Esophagus muscularis mucosa (tissue), 4 donors: ENCODE data around the gene NR5A2. TPM values are rescaled to one million over a fixed set of nuclear protein-coding genes. Genes with fewer than 3 reads are reported as not detected.

ENCODE experiments used
- DNase-seq: peaks from one replicate; pipeline ENCODE4 v3.0.0-alpha.2; 2017; ENCODE audit errors: extremely low spot score
- H3K27ac ChIP-seq, 4 donors: fragments of 200-600 bp; sonication (generic); replicated peaks in 1 of 4; 1 replicate in 3 of 4; 2 replicates in 1 of 4; pipeline ENCODE4 v1.5.1; 2016 to 2019; ENCODE audit warnings: mild to moderate bottlenecking in 1 of 4
- H3K27me3 ChIP-seq, 4 donors: fragments of 200-600 bp; sonication (generic); one replicate each; pipeline versions ENCODE4 v1.5.1 to v1.6.0; 2016 to 2019
- H3K36me3 ChIP-seq, 4 donors: fragments of 200-600 bp; sonication (generic); one replicate each; pipeline ENCODE4 v1.5.1; 2016 to 2019
- H3K4me1 ChIP-seq, 4 donors: fragments of 200-600 bp; sonication (generic); one replicate each; pipeline ENCODE4 v1.5.1; 2016 to 2019
- H3K4me3 ChIP-seq, 4 donors: fragments of 200-600 bp; sonication (generic); 1 replicate in 2 of 4; 2 replicates in 2 of 4; pipeline ENCODE4 v1.5.1; 2016 to 2019; ENCODE audit warnings: mild to moderate bottlenecking in 4 of 4, moderate library complexity in 1 of 4
- H3K9me3 ChIP-seq, 4 donors: fragments of 200-600 bp; sonication (generic); 1 replicate in 3 of 4; 2 replicates in 1 of 4; pipeline ENCODE4 v1.5.1; 2016 to 2019
- EP300 ChIP-seq: sonication (generic); formaldehyde crosslinking; IDR thresholded peaks from one replicate; pipeline ENCODE4 v1.6.1; 2017; ENCODE audit warnings: antibody characterized with exemption
- POLR2A ChIP-seq: fragments of 450-650 bp; IDR thresholded peaks from one replicate; pipeline ENCODE4 v1.6.1; 2017; ENCODE audit warnings: antibody characterized with exemption, moderate library complexity, mild to moderate bottlenecking, low read depth
- POLR2AphosphoS5 ChIP-seq, 2 donors: sonication (generic); formaldehyde crosslinking; IDR thresholded peaks; one replicate each; pipeline ENCODE4 v1.6.1; 2017; ENCODE audit warnings: antibody characterized with exemption in 2 of 2
- WGBS: methylation state at CpG from one replicate; pipeline ENCODE4 v1.1.5; 2018; 5-methylcytosine and 5-hydroxymethylcytosine counted together
- intact Hi-C: fragments of 100-400 bp; cut with DNase I; formaldehyde crosslinking; loops from one replicate; pipeline ENCODE4 v1.15.1; 2023
- total RNA-seq, 4 donors: library from RNA; depleted of rRNA; stranded (reverse); fragments of >200 nt; gene quantifications; one replicate each; pipeline versions ENCODE4 v1.1.0 to v1.2.1, GENCODE V29; 2016
- TF ChIP-seq, protein P1 (sequence below), 3 experiments: fragments of 200-600 bp in 2 of 3; fragments of 450-650 bp in 1 of 3; sonication (generic) in 2 of 3; IDR thresholded peaks; one replicate each; pipeline ENCODE4 v1.5.1; 2017 to 2019; ENCODE audit warnings: antibody characterized with exemption in 3 of 3, mild to moderate bottlenecking in 2 of 3, moderate library complexity in 1 of 3

Gene NR5A2
- total RNA-seq, 4 donors from 2014 or later: 0.83 to 4.0 (median 2.9) TPM

DNA sequence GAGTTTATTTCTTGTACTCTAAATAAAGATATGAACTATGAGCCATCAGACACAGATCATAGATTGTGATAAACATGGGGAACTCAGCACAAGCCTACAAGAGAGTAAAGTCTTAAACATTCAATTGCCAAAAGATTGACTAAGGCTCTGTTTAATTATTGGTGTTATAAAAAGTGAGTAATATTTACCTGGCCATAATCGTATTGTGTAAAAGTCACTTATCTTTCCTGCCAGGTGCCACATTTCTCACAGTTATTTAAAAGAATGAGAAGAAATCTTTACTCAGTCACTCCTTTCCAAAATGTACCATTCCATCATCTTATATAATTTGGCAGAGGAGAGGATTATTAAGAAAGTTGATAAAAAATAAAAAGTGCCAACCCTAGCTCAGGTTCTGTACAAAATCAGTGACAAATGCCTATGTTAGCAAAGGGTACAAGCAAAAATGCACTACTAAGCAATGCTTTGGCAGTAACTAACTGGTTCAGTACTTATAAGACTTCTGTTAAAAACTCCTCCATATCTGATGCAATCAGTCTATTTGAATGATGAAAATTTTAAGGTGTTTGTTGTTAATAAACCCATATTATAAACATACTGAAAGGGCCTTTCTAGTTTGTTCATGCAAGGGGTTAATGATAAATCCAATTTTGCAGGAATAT, 5.8 kb upstream of the NR5A2 start:
- H3K9me3 ChIP-seq: no peaks in the 10 kb centered on the region
- intact Hi-C loops: no loop called here
- WGBS: 88% methylated on average over 1 of the region's 1 CpG

DNA sequence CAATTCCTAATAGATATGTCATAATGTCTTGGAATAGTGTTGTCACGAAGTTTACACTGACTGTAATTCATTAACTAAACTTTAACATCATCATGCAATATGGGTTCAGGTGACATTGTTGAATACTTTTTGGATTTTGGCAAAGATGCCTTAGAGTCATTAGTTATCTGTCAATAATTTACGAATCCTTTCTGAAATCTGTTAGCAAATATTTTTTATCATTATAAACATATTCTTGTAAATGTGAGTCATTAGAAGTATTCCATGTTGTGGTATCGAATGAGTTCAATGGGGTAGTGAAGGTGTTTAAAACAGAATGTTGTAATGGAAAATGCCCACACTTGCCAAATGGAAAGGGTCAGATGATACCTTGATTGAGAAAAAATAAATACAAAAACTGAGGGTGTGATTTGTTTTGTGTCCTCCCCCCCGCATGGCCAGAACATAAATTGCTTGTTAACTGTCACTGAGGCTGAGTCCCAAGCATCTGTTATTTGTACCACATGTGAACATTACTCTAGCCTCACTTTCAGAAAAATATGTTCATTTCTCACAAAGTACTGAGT, 5.2 kb upstream of the NR5A2 start:
- Histone ChIP-seq H3K27ac (no peak overlapping the region), H3K36me3 (no peaks in the 10 kb centered on the region), H3K4me1 (no peaks in the 10 kb centered on the region), H3K4me3 (no peak overlapping the region), H3K9me3 (no peaks in the 10 kb centered on the region), H3K27me3 (peaks cover 0 to 46% (median 0%) of the 10 kb centered on the region in 4 donors)
- TF ChIP-seq, protein P1, sequence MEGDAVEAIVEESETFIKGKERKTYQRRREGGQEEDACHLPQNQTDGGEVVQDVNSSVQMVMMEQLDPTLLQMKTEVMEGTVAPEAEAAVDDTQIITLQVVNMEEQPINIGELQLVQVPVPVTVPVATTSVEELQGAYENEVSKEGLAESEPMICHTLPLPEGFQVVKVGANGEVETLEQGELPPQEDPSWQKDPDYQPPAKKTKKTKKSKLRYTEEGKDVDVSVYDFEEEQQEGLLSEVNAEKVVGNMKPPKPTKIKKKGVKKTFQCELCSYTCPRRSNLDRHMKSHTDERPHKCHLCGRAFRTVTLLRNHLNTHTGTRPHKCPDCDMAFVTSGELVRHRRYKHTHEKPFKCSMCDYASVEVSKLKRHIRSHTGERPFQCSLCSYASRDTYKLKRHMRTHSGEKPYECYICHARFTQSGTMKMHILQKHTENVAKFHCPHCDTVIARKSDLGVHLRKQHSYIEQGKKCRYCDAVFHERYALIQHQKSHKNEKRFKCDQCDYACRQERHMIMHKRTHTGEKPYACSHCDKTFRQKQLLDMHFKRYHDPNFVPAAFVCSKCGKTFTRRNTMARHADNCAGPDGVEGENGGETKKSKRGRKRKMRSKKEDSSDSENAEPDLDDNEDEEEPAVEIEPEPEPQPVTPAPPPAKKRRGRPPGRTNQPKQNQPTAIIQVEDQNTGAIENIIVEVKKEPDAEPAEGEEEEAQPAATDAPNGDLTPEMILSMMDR (IDR thresholded peaks at IDR 0.05): no peak
- no peak for TF ChIP-seq POLR2A
- TF ChIP-seq POLR2AphosphoS5 (IDR thresholded peaks at IDR 0.05): no peak
- no peak for TF ChIP-seq EP300
- intact Hi-C loops: no loop called here
- peak; percentile 14 for DNase-seq
- 71% methylated on average over 4 of the region's 4 CpGs for whole genome bisulfite sequencing

More for the DNA sequence above, 5.8 kb upstream of the NR5A2 start:
- TF ChIP-seq, protein P1 (IDR thresholded peaks at IDR 0.05): no peak
- no peak for TF ChIP-seq EP300
- TF ChIP-seq POLR2AphosphoS5 (IDR thresholded peaks at IDR 0.05): no peak
- no peak for TF ChIP-seq POLR2A
- Histone ChIP-seq H3K27ac (no peak overlapping the region), H3K36me3 (no peaks in the 10 kb centered on the region), H3K4me3 (no peak overlapping the region), H3K4me1 (no peaks in the 10 kb centered on the region), H3K27me3 (peaks cover 0 to 40% (median 0%) of the 10 kb centered on the region in 4 donors)
- DNase-seq: no peak

DNA sequence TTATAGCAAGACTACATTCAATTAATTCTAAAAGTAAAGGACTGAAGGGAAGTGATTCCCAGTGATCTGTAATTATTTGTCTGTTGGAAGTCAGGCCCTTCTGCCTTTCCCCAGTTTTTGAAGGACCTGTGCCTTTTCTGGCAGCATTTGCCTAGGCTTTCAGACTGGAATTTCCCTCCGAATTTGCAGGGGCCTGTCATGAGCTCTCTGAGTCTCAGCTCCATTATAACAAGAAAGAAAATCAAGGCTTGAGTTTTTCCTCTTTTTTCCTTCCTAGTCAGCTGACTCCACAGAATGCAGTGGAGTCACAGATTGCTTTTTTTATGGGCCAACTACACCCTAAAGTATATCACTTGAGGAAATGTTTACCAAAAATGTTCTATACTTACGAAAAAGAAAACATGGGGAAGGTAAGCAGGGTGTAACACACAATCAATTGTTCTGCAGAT, 1.1 kb downstream of the NR5A2 start:
- peaks cover 0 to 88% (median 20%) of the 10 kb centered on the region in 4 donors for H3K27me3 ChIP-seq
- H3K27ac ChIP-seq: no peak overlapping the region
- 18% methylated on average over 2 of the region's 2 CpGs for WGBS

DNA sequence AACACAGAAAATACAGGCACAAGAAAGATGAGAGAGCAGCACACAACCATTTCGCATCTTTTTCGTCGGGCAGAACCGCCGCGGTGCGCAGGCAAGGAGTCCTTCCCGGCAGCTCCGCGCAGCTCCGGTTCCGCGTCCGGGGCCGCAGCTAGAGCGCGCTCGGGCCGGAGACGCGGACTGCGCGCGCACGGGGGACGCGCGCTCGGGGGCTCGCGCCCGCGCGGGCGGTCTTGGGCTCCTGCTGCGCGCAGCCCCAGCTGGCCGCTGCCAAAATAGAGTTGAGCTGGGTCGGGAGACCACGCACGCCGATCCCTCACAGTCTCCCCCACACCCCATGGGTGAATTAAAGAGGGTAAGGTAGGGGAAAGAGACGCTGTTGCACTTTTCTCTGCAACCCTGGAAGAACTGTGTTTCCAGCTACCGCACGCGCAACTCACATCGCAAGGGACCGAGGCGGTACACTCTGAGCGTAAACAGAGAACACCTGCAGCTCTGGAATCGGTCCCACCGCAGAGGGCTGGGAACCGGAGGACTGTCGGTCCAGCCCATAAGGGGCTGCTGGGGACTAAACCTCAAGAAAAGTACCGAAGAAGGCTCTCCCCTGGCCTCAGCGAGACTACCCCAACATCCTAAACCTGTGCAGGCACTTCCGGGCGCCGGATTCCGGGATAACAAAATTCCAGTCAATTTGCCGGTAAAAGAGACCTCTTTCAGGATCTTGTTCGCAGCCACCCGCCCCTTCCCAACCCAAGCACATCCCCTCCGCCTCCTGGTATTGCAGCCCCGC, 1.7 kb downstream of the NR5A2 start:
- Histone ChIP-seq H3K27ac (no peak overlapping the region), H3K27me3 (peaks cover 0 to 90% (median 22%) of the 10 kb centered on the region in 4 donors), H3K36me3 (no peaks in the 10 kb centered on the region), H3K4me1 (peaks cover 3 to 15% (median 14%) of the 10 kb centered on the region in 4 donors), H3K9me3 (no peaks in the 10 kb centered on the region), H3K4me3 (peak overlapping the region; percentile 44 to 55 (median 48))
- TF ChIP-seq EP300: no peak
- TF ChIP-seq POLR2A: no peak
- TF ChIP-seq POLR2AphosphoS5 (IDR thresholded peaks at IDR 0.05): peak in 1 of 2 donors; percentile 32
- no peak for DNase-seq
- WGBS: 6% methylated on average over 28 of the region's 65 CpGs
- intact Hi-C loops: no loop called here

More for the DNA sequence above, 1.1 kb downstream of the NR5A2 start:
- TF ChIP-seq EP300 (no peak), POLR2AphosphoS5 (IDR thresholded peaks at IDR 0.05) (no peak), POLR2A (no peak)
- TF ChIP-seq, protein P1 (IDR thresholded peaks at IDR 0.05): no peak
- H3K36me3 ChIP-seq: no peaks in the 10 kb centered on the region
- no peaks in the 10 kb centered on the region for H3K9me3 ChIP-seq
- peak overlapping the region; percentile 44 to 55 (median 48) for H3K4me3 ChIP-seq
- intact Hi-C loops: no loop called here
- DNase-seq: no peak
- peaks cover 3 to 14% (median 13%) of the 10 kb centered on the region in 4 donors for H3K4me1 ChIP-seq

DNA sequence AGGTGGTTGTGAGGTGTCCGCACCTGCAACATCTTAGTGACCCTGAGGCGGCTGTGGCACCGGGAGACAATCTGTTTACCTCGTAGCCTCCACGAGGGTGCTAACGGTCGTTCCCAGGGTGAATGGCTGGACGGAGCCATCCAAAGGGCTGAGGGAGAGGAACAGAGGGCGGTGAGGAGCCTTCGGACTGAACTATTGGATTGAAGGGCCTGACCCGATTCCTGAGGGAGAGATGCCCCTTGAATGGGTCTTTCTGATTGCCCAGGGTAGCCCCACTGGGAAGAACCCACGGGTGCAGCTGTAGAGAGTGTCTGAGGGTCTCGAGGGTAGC, 2.3 kb downstream of the NR5A2 start:
- WGBS: 26% methylated on average over 9 of the region's 13 CpGs
- Histone ChIP-seq H3K36me3 (no peaks in the 10 kb centered on the region), H3K9me3 (no peaks in the 10 kb centered on the region), H3K4me3 (peak overlapping the region; percentile 44 to 55 (median 48)), H3K27ac (no peak overlapping the region), H3K4me1 (peaks cover 8 to 21% (median 18%) of the 10 kb centered on the region in 4 donors), H3K27me3 (peaks cover 0 to 91% (median 23%) of the 10 kb centered on the region in 4 donors)
- no peak for TF ChIP-seq POLR2A
- no peak for TF ChIP-seq EP300
- no peak for TF ChIP-seq POLR2AphosphoS5 (IDR thresholded peaks at IDR 0.05)
- TF ChIP-seq, protein P1 (IDR thresholded peaks at IDR 0.05): no peak
- intact Hi-C loops: no loop called here
- no peak for DNase-seq
